ENCODE results near the gene MATN1.

DNA sequence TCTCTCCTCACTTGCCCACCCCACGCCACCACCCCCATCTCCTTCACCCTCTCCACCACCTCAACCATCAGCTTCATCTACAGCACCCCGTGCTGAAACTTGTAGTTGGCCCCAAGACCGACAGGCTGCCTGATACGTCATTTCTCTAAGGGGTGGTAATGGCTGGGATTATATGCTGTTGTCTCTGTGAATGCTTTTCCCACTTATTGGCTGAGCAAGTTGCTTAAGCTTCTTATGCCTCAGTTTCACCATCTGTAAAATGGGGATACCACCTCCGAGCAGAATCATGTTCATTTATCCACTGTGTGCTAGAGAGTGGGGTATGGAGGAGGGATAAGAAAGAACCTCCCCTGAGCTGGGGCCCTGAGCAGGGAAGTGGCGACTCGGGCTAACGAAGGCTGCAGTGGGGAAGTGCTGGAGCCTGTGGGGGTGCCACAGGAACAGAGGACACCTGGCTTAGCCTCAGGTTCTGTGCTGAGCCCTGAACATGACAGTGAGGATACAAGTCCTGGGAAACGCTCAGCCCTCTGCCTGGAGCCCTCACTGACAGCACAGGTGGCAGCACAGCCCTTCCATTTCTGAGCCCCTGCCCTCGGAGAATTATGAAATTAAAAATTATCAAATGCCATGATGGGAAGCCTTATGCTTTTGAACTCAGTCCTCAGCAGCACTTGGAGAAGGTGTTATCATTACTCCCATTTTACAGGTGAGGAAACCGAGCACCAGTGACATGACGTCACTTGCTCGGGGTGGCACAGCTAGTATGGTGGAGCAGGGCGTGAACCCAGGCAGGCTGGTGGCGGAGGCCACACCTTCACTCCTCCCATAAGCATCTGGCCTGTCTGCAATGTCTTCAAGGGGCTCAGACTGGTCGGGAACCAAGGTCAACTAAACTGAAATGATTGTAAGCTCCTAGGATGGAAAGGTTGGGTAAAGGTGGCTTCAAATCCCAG is 2.8 kb downstream of the MATN1 start:
- TF ChIP-seq POLR2A (IDR thresholded peaks at IDR 0.05): no peak
- TF ChIP-seq, protein P1, sequence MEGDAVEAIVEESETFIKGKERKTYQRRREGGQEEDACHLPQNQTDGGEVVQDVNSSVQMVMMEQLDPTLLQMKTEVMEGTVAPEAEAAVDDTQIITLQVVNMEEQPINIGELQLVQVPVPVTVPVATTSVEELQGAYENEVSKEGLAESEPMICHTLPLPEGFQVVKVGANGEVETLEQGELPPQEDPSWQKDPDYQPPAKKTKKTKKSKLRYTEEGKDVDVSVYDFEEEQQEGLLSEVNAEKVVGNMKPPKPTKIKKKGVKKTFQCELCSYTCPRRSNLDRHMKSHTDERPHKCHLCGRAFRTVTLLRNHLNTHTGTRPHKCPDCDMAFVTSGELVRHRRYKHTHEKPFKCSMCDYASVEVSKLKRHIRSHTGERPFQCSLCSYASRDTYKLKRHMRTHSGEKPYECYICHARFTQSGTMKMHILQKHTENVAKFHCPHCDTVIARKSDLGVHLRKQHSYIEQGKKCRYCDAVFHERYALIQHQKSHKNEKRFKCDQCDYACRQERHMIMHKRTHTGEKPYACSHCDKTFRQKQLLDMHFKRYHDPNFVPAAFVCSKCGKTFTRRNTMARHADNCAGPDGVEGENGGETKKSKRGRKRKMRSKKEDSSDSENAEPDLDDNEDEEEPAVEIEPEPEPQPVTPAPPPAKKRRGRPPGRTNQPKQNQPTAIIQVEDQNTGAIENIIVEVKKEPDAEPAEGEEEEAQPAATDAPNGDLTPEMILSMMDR (IDR thresholded peaks at IDR 0.05): no peak

Measured in Peyer's patch (tissue), 4 donors.